WTC11 (cell line): ENCODE data around the gene ADH1A. TPM values are rescaled to one million over a fixed set of nuclear protein-coding genes. Genes with fewer than 3 reads are reported as not detected.
A peak's percentile ranks its signal among the peaks of the same experiment; 100 is the strongest.

Experiments
- ATAC-seq: fragments of 200-7000 bp; cut with Tn5 transposase; 2 replicates; pipeline ENCODE4 v1.10.0; 2021; ENCODE audit warnings: mild to moderate bottlenecking, moderate library complexity
- CTCF ChIA-PET: fragments of 300-600 bp; sonication (Branson Sonifier 250); formaldehyde crosslinking; loops from one replicate; lab custom pipeline; 2021; ENCODE audit warnings: antibody characterized with exemption; lab: Charles Lee
- POLR2A ChIA-PET: fragments of 350-600 bp; sonication (Branson Sonifier 250); formaldehyde crosslinking; loops from one replicate; lab custom pipeline; 2021; ENCODE audit warnings: antibody characterized with exemption; lab: Charles Lee
- DNase-seq: peaks from one replicate; pipeline ENCODE4 v3.0.0; 2021; ENCODE audit warnings: low spot score
- H3K27ac Mint-ChIP-seq: 2 replicates; pipeline ENCODE4 v1.8.0; 2021; ENCODE audit warnings: mixed read lengths
- H3K27me3 Mint-ChIP-seq: 2 replicates; pipeline ENCODE4 v1.8.0; 2021; ENCODE audit warnings: low read depth, mild to moderate bottlenecking, moderate library complexity, mixed read lengths
- H3K36me3 Mint-ChIP-seq: 2 replicates; pipeline ENCODE4 v1.8.0; 2021; ENCODE audit warnings: mixed read lengths
- H3K4me1 Mint-ChIP-seq: 2 replicates; pipeline ENCODE4 v1.8.0; 2022; ENCODE audit warnings: mixed read lengths
- H3K4me3 Mint-ChIP-seq: 2 replicates; pipeline ENCODE4 v1.8.0; 2021; ENCODE audit warnings: mild to moderate bottlenecking, moderate library complexity, mixed read lengths
- H3K9me3 Mint-ChIP-seq: 2 replicates; pipeline ENCODE4 v1.8.0; 2021; ENCODE audit warnings: mixed read lengths
- AFF4 ChIP-seq: sonication (generic); formaldehyde crosslinking; IDR thresholded peaks from 2 replicates; pipeline ENCODE4 v1.8.1; 2023; ENCODE audit warnings: mild to moderate bottlenecking, missing genetic modification reagents, borderline replicate concordance
- ATF6 ChIP-seq: sonication (generic); formaldehyde crosslinking; IDR thresholded peaks from 2 replicates; pipeline ENCODE4 v1.8.1; 2023; ENCODE audit warnings: mild to moderate bottlenecking, missing genetic modification reagents
- CREB1 ChIP-seq: sonication (generic); formaldehyde crosslinking; IDR thresholded peaks from 2 replicates; pipeline ENCODE4 v1.8.0; 2023; ENCODE audit warnings: mild to moderate bottlenecking, missing genetic modification reagents
- CREM ChIP-seq: sonication (generic); formaldehyde crosslinking; IDR thresholded peaks from 2 replicates; pipeline ENCODE4 v1.8.1; 2022; ENCODE audit warnings: mild to moderate bottlenecking, missing genetic modification reagents, moderate library complexity
- EMX1 ChIP-seq: fragments of 250-450 bp; sonication (Bioruptor Pico); IDR thresholded peaks from 2 replicates; pipeline ENCODE4 v1.8.0; 2021; ENCODE audit warnings: mild to moderate bottlenecking
- ESRRA ChIP-seq: sonication (generic); formaldehyde crosslinking; IDR thresholded peaks from 2 replicates; pipeline ENCODE4 v1.8.1; 2022; ENCODE audit warnings: mild to moderate bottlenecking, missing genetic modification reagents, borderline replicate concordance
- GABPB1 ChIP-seq: sonication (generic); formaldehyde crosslinking; IDR thresholded peaks from 2 replicates; pipeline ENCODE4 v1.8.1; 2023; ENCODE audit warnings: mild to moderate bottlenecking, missing genetic modification reagents
- GRHL2 ChIP-seq: fragments of 250-450 bp; sonication (Bioruptor Pico); IDR thresholded peaks from 2 replicates; pipeline ENCODE4 v1.8.0; 2022; ENCODE audit warnings: mild to moderate bottlenecking, moderate library complexity; ENCODE audit not compliant: insufficient replicate concordance, severe bottlenecking
- HMGXB4 ChIP-seq: sonication (generic); formaldehyde crosslinking; IDR thresholded peaks from 2 replicates; pipeline ENCODE4 v1.8.1; 2023; ENCODE audit warnings: mild to moderate bottlenecking, moderate library complexity, missing genetic modification reagents
- JAZF1 ChIP-seq: fragments of 250-450 bp; sonication (Bioruptor Pico); IDR thresholded peaks from 2 replicates; pipeline ENCODE4 v1.9.0; 2021; ENCODE audit warnings: moderate library complexity, mild to moderate bottlenecking, inconsistent platforms
- KAT7 ChIP-seq: sonication (generic); formaldehyde crosslinking; IDR thresholded peaks from 2 replicates; pipeline ENCODE4 v1.8.1; 2023; ENCODE audit warnings: missing genetic modification reagents, mild to moderate bottlenecking, borderline replicate concordance
- NFE2L1 ChIP-seq: sonication (generic); formaldehyde crosslinking; IDR thresholded peaks from 2 replicates; pipeline ENCODE4 v1.8.1; 2023; ENCODE audit warnings: missing genetic modification reagents
- NR2C2 ChIP-seq: sonication (generic); formaldehyde crosslinking; IDR thresholded peaks from 2 replicates; pipeline ENCODE4 v1.8.0; 2022; ENCODE audit warnings: mild to moderate bottlenecking, missing genetic modification reagents
- PRRX2 ChIP-seq: fragments of 250-450 bp; sonication (Bioruptor Pico); IDR thresholded peaks from 2 replicates; pipeline ENCODE4 v1.8.0; 2021; ENCODE audit warnings: mild to moderate bottlenecking
- RELA ChIP-seq: sonication (generic); formaldehyde crosslinking; IDR thresholded peaks from 2 replicates; pipeline ENCODE4 v1.8.1; 2022; ENCODE audit warnings: missing genetic modification reagents, mild to moderate bottlenecking, borderline replicate concordance
- RORB ChIP-seq: fragments of 250-450 bp; sonication (Bioruptor Pico); IDR thresholded peaks from 2 replicates; pipeline ENCODE4 v1.9.0; 2021; ENCODE audit warnings: mild to moderate bottlenecking
- TEAD1 ChIP-seq: sonication (generic); formaldehyde crosslinking; IDR thresholded peaks from 2 replicates; pipeline ENCODE4 v1.8.0; 2022; ENCODE audit warnings: mild to moderate bottlenecking, missing genetic modification reagents
- ZBTB21 ChIP-seq: sonication (generic); formaldehyde crosslinking; IDR thresholded peaks from 2 replicates; pipeline ENCODE4 v1.8.1; 2023; ENCODE audit warnings: mild to moderate bottlenecking, missing genetic modification reagents, borderline replicate concordance
- ZBTB43 ChIP-seq: sonication (generic); formaldehyde crosslinking; IDR thresholded peaks from 2 replicates; pipeline ENCODE4 v1.8.1; 2023; ENCODE audit warnings: mild to moderate bottlenecking, missing genetic modification reagents
- ZNF138 ChIP-seq: sonication (generic); formaldehyde crosslinking; conservative IDR thresholded peaks from 2 replicates; pipeline ENCODE4 v1.8.1; 2022; ENCODE audit warnings: mild to moderate bottlenecking, moderate library complexity, missing genetic modification reagents
- ZNF219 ChIP-seq: sonication (generic); formaldehyde crosslinking; IDR thresholded peaks from 2 replicates; pipeline ENCODE4 v1.8.0; 2023; ENCODE audit warnings: missing genetic modification reagents, mild to moderate bottlenecking, borderline replicate concordance
- ZNF396 ChIP-seq: fragments of 250-450 bp; sonication (Bioruptor Pico); IDR thresholded peaks from 2 replicates; pipeline ENCODE4 v1.8.0; 2021; ENCODE audit warnings: mild to moderate bottlenecking, moderate library complexity, borderline replicate concordance
- ZNF416 ChIP-seq: fragments of 250-450 bp; sonication (Bioruptor Pico); IDR thresholded peaks from 2 replicates; pipeline ENCODE4 v1.9.0; 2021; ENCODE audit warnings: mild to moderate bottlenecking, inconsistent platforms
- total RNA-seq: library from RNA; stranded (reverse); gene quantifications from 3 replicates; pipeline ENCODE4 v1.2.3, GENCODE V29; 2021

The ADH1A gene
- total RNA-seq, 1 experiment from 2014 or later = not detected

- no peaks in the 10 kb centered on the region for H3K27me3 Mint-ChIP-seq
- no peak for DNase-seq
- TF ChIP-seq KAT7 (CRISPR knock-in tag) (no peak), ZNF138 (CRISPR knock-in tag) (no peak), RORB (no peak), CREM (CRISPR knock-in tag) (no peak), ZNF416 (CRISPR knock-in tag) (no peak)
- TF ChIP-seq, all 79 proteins: peak for 0
- H3K27ac Mint-ChIP-seq = peak overlapping the region; percentile 5
- CTCF ChIA-PET = no interaction called here
- peaks cover 21% of the 10 kb centered on the region for H3K4me1 Mint-ChIP-seq
- ATAC-seq = peak; percentile 44; the same call in 1 of the 2 replicates
- no peaks in the 10 kb centered on the region for H3K9me3 Mint-ChIP-seq
- no peaks in the 10 kb centered on the region for H3K36me3 Mint-ChIP-seq
- H3K4me3 Mint-ChIP-seq = peak overlapping the region; percentile 20; the same call in 1 of the 2 replicates
- POLR2A ChIA-PET = no interaction called here
Observed at GRCh38 chr4:99310389-99310788, 19.6 kb upstream of the ADH1A start.

- no peak overlapping the region for H3K4me3 Mint-ChIP-seq
- no peak overlapping the region for H3K27ac Mint-ChIP-seq
- DNase-seq = no peak
- ChIA-PET POLR2A (no interaction called here), CTCF (no interaction called here)
- peaks cover 6% of the 10 kb centered on the region for H3K9me3 Mint-ChIP-seq
- no peaks in the 10 kb centered on the region for H3K27me3 Mint-ChIP-seq
- TF ChIP-seq RELA (CRISPR knock-in tag) = no peak
- TF ChIP-seq ESRRA (CRISPR knock-in tag) = no peak
- no peak for TF ChIP-seq ZBTB43 (CRISPR knock-in tag)
- no peak for TF ChIP-seq HMGXB4 (CRISPR knock-in tag)
- no peak for TF ChIP-seq NR2C2 (CRISPR knock-in tag)
- TF ChIP-seq CREM (CRISPR knock-in tag) = no peak
- no peak for TF ChIP-seq PRRX2 (CRISPR knock-in tag)
- TF ChIP-seq, all 79 proteins: peak for 0
- peaks cover 18% of the 10 kb centered on the region for H3K4me1 Mint-ChIP-seq
- ATAC-seq = no peak
- H3K36me3 Mint-ChIP-seq = peaks cover 4% of the 10 kb centered on the region
Observed at GRCh38 chr4:99305638-99306400, 15.0 kb upstream of the ADH1A start.

GRCh38 chr4:99301376-99302164 is 10.8 kb upstream of the ADH1A start:
- CTCF ChIA-PET = no interaction called here
- no peak overlapping the region for H3K27ac Mint-ChIP-seq
- no peak for DNase-seq
- H3K4me3 Mint-ChIP-seq = no peak overlapping the region
- H3K9me3 Mint-ChIP-seq = peaks cover 29% of the 10 kb centered on the region
- POLR2A ChIA-PET = no interaction called here
- peaks cover 3% of the 10 kb centered on the region; the same call in 1 of the 2 replicates for H3K27me3 Mint-ChIP-seq
- peaks cover 4% of the 10 kb centered on the region for H3K36me3 Mint-ChIP-seq
- no peak for ATAC-seq
- 0 out of 2 replicates have a peak, but pooled peaks cover 4% of the 10 kb centered on the region for H3K4me1 Mint-ChIP-seq
- TF ChIP-seq NFE2L1 (no peak), GABPB1 (CRISPR knock-in tag) (no peak), AFF4 (CRISPR knock-in tag) (no peak), ZNF219 (no peak), TEAD1 (CRISPR knock-in tag) (no peak), JAZF1 (CRISPR knock-in tag) (no peak), CREB1 (no peak), EMX1 (CRISPR knock-in tag) (no peak), ZNF396 (no peak), GRHL2 (CRISPR knock-in tag) (no peak), ATF6 (CRISPR knock-in tag) (no peak), ZBTB21 (CRISPR knock-in tag) (no peak)
